Hepatocyte (in vitro differentiated cells): Measurements from ENCODE around the gene TTC9C. TPM values are rescaled to one million over a fixed set of nuclear protein-coding genes. Genes with fewer than 3 reads are reported as not detected.
"Not testable (repeated sequence)": the region's sequence is repeated elsewhere in the genome, so short reads cannot be mapped to it uniquely, and the experiment has no call there.

Source experiments
- DNase-seq: peaks from one replicate; pipeline ENCODE4 v3.0.0-alpha.2; 2016; ENCODE audit warnings: low spot score
- H2AFZ ChIP-seq: fragments of 200-600 bp; sonication (generic); 2 replicates; pipeline ENCODE4 v1.6.0; 2016; ENCODE audit warnings: antibody characterized with exemption, mild to moderate bottlenecking
- H3K27ac ChIP-seq: fragments of 200-600 bp; sonication (generic); 2 replicates; pipeline ENCODE4 v1.5.1; 2016; ENCODE audit warnings: mild to moderate bottlenecking
- H3K27me3 ChIP-seq: fragments of 200-600 bp; sonication (generic); 2 replicates; pipeline ENCODE4 v1.6.1; 2016
- H3K36me3 ChIP-seq: fragments of 200-600 bp; sonication (generic); replicated peaks from 2 replicates; pipeline ENCODE4 v1.5.1; 2016; ENCODE audit warnings: low read depth; ENCODE audit not compliant: insufficient read depth
- H3K4me1 ChIP-seq: fragments of 200-600 bp; sonication (generic); 2 replicates; pipeline ENCODE4 v1.5.1; 2016; ENCODE audit warnings: mild to moderate bottlenecking, moderate library complexity; ENCODE audit not compliant: insufficient read depth
- H3K4me2 ChIP-seq: fragments of 200-600 bp; sonication (generic); 2 replicates; pipeline ENCODE4 v1.6.0; 2016
- H3K4me3 ChIP-seq: fragments of 200-600 bp; sonication (generic); 2 replicates; pipeline ENCODE4 v1.5.1; 2016; ENCODE audit warnings: mild to moderate bottlenecking
- H3K79me2 ChIP-seq: fragments of 200-600 bp; sonication (generic); 2 replicates; pipeline ENCODE4 v1.6.0; 2017; ENCODE audit warnings: mild to moderate bottlenecking
- H3K9me2 ChIP-seq: fragments of 200-600 bp; sonication (generic); replicated peaks from 2 replicates; pipeline ENCODE4 v1.6.0; 2017; ENCODE audit warnings: mild to moderate bottlenecking; ENCODE audit not compliant: insufficient read depth
- H3K9me3 ChIP-seq: fragments of 200-600 bp; sonication (generic); 2 replicates; pipeline ENCODE4 v1.5.1; 2016; ENCODE audit warnings: low read depth, mild to moderate bottlenecking
- H4K20me1 ChIP-seq: fragments of 200-600 bp; sonication (generic); 2 replicates; pipeline ENCODE4 v1.6.0; 2016; ENCODE audit warnings: mild to moderate bottlenecking; ENCODE audit not compliant: insufficient read depth, poor library complexity, severe bottlenecking
- EZH2 ChIP-seq: fragments of 200-600 bp; sonication (generic); IDR thresholded peaks from 2 replicates; pipeline ENCODE4 v1.6.1; 2016; ENCODE audit warnings: antibody characterized with exemption, mild to moderate bottlenecking, borderline replicate concordance
- EZH2phosphoT487 ChIP-seq: fragments of 200-600 bp; sonication (generic); IDR thresholded peaks from one replicate; pipeline ENCODE4 v1.6.1; 2018; ENCODE audit warnings: antibody characterized with exemption, mild to moderate bottlenecking, low read depth, moderate library complexity; ENCODE audit not compliant: unreplicated experiment, severe bottlenecking
- WGBS: methylation state at CpG from one replicate; pipeline ENCODE4 v1.1.6; 2016; ENCODE audit warnings: low lambda C conversion rate; ENCODE audit errors: missing lambda C conversion rate; 5-methylcytosine and 5-hydroxymethylcytosine counted together
- polyA plus RNA-seq: library from polyadenylated mRNA; unstranded; fragments of >200 nt; fragmentation: Nextera tagmentation; extraction: Ambion mirVana; gene quantifications from 2 replicates; pipeline ENCODE4 v1.2.1, GENCODE V29; 2016
- total RNA-seq: library from RNA; depleted of rRNA; stranded (reverse); fragments of >200 nt; gene quantifications from 2 replicates; pipeline ENCODE4 v1.2.3, GENCODE V29; 2014
- TF ChIP-seq, protein P1 (sequence below): fragments of 200-600 bp; sonication (generic); IDR thresholded peaks from 2 replicates; pipeline ENCODE4 v1.5.1; 2016; ENCODE audit warnings: antibody characterized with exemption, mild to moderate bottlenecking; ENCODE audit not compliant: poor library complexity

TTC9C gene
- total and polyA plus RNA-seq, 2 experiments from 2014 or later: 26.3 to 35.4 TPM

DNA sequence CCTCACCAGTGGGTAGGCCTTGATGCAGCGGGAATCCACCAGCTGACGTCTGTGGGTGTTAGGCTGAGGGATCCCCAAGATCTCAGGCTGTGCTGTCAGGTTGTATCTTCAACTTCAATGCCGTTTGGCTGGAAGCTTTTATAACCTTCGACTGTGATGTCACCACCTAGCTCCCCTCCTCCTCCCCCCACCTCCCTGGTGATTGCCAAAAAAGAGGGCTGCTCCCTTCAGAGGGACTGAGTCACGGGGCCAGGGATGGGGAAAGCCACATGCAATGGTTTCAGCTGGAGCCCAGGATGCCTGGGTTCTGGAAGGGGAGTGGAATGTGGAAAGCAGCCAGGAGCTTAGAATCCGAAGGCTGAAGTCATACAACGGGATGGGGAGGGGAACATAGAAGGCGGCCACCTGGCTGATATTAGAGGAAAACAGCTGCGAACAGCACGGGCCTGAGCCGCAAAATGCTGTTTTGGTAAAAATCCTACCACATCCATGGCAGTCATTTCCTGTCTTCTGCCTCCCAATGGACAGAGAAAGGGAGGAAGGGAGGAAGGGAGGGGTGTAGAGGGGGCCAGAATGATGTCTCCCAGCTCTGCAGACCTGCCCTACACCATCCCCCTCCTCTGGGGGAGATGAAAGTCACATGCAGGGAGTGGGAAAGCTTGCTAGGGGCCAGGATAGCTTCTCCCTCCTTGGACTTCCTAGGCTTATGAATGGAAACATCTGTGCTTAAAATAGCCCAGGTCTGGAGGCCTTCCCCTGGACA, 38.7 kb upstream of the TTC9C start, which contains the start of gene LRRN4CL:
Gene LRRN4CL (minus strand): TSS at position 110 of the 763 bp plus-strand sequence. CDS start 1,022 bp downstream, outside the sequence.
- peak within 1 kb of the TSS; percentile 20 for H3K4me2 ChIP-seq
- peaks cover 6% of the 10 kb centered on the region for H3K4me1 ChIP-seq
- peak; percentile 60 for DNase-seq
- no peaks in the 10 kb centered on the region for H3K36me3 ChIP-seq
- H3K27me3 ChIP-seq: no peaks in the 10 kb centered on the region
- H4K20me1 ChIP-seq: no peaks in the 10 kb centered on the region
- no peaks in the 10 kb centered on the region for H3K9me2 ChIP-seq
- H3K79me2 ChIP-seq: no peaks in the 10 kb centered on the region
- no peaks in the 10 kb centered on the region for H3K9me3 ChIP-seq
- 61% methylated on average over 11 of the region's 11 CpGs for WGBS
- TF ChIP-seq EZH2phosphoT487 (no peak), EZH2 (no peak)
- TF ChIP-seq, protein P1, sequence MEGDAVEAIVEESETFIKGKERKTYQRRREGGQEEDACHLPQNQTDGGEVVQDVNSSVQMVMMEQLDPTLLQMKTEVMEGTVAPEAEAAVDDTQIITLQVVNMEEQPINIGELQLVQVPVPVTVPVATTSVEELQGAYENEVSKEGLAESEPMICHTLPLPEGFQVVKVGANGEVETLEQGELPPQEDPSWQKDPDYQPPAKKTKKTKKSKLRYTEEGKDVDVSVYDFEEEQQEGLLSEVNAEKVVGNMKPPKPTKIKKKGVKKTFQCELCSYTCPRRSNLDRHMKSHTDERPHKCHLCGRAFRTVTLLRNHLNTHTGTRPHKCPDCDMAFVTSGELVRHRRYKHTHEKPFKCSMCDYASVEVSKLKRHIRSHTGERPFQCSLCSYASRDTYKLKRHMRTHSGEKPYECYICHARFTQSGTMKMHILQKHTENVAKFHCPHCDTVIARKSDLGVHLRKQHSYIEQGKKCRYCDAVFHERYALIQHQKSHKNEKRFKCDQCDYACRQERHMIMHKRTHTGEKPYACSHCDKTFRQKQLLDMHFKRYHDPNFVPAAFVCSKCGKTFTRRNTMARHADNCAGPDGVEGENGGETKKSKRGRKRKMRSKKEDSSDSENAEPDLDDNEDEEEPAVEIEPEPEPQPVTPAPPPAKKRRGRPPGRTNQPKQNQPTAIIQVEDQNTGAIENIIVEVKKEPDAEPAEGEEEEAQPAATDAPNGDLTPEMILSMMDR: no peak
- H2AFZ ChIP-seq: no peak within 1 kb of the TSS
- no peak within 1 kb of the TSS for H3K4me3 ChIP-seq
- H3K27ac ChIP-seq: peak within 1 kb of the TSS; percentile 60

DNA sequence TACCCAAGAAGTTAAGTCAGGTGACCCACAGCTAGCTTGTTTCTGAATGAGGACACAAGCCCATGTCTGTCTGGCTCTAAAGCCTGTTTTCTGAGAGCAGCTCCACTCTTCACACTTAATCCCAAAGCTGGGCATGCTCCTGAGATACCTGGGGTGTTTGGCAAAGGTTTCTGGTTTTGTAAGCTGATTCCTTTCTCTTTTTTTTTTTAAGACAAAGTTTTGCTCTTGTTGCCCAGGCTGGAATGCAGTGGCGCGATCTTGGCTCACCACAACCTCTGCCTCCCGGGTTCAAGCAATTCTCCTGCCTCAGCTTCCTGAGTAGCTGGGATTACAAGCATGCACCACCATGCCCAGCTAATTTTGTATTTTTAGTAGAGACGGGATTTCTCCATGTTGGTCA, 34.7 kb upstream of the TTC9C start:
- not testable (repeated sequence) for H3K4me2 ChIP-seq, H3K9me2 ChIP-seq, H3K27me3 ChIP-seq, H3K4me3 ChIP-seq, H3K79me2 ChIP-seq, H3K9me3 ChIP-seq, H3K27ac ChIP-seq, H3K4me1 ChIP-seq, H3K36me3 ChIP-seq, H2AFZ ChIP-seq, DNase-seq, H4K20me1 ChIP-seq
- WGBS: 78% methylated on average over 4 of the region's 4 CpGs

DNA sequence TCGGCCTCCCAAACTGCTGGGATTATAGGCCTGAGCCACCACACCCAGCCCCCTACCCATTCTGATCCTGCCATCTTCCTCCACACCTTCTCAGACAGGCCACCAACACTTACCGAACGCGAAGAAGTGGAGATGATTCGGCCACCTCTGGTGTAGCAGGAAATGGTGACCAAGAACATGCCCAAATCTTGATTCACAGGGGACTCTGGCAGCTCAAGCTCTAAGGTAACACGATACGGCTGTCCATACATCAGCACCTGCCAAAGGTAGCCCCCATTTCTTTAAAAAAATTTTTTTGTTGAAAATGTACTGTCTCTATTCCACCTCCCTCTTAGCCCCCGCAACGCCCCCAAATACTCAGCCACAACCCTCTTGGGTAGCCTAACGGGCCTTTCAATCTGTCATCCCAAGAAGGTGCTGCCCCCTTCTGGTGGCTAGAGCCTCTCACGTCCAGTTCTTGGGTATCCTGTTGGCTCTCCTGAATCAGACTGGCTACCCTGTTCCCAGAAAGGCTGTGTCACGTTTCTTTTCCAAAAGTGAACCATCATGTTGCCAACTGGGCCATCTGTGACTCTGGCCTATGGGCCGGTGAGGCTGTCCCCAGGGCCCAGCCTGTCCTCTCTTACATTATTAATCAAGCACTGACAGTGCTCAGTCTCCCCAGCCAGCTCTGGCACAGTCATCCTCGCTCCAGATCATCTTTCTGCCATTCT, 33.7 kb upstream of the TTC9C start:
- no peaks in the 10 kb centered on the region for H3K9me2 ChIP-seq
- H3K36me3 ChIP-seq: no peaks in the 10 kb centered on the region
- no peaks in the 10 kb centered on the region for H3K9me3 ChIP-seq
- H3K4me3 ChIP-seq: no peak overlapping the region
- TF ChIP-seq, protein P1: peak; percentile 81
- no peak for TF ChIP-seq EZH2
- WGBS: 73% methylated on average over 14 of the region's 14 CpGs
- H3K79me2 ChIP-seq: no peaks in the 10 kb centered on the region
- no peaks in the 10 kb centered on the region for H4K20me1 ChIP-seq
- H3K27ac ChIP-seq: no peak overlapping the region
- H3K27me3 ChIP-seq: no peaks in the 10 kb centered on the region
- H3K4me2 ChIP-seq: no peak overlapping the region
- DNase-seq: peak; percentile 88
- H3K4me1 ChIP-seq: no peaks in the 10 kb centered on the region
- no peak overlapping the region for H2AFZ ChIP-seq

DNA sequence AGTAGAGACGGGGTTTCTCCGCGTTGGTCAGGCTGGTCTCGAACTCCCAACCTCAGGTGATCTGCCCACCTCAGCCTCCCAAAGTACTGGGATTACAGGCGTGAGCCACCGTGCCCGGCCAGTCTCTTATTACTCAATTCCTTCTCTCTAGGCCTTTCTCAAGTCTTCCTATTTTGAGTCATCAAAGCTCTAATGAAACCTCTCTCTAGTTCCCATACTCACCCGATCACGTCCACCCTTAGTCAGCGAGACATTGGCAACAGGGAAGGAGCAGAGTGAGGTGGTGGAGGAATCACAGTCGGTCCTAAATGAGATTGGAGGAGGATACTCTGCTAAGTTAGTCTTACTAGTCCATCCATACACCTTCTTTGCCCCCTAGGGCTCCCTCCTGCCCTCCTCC, 26.0 kb upstream of the TTC9C start:
- Histone ChIP-seq H3K36me3 (no peaks in the 10 kb centered on the region), H3K79me2 (peaks cover 15% of the 10 kb centered on the region), H3K9me2 (no peaks in the 10 kb centered on the region), H2AFZ (no peak overlapping the region), H3K27me3 (no peaks in the 10 kb centered on the region), H4K20me1 (no peaks in the 10 kb centered on the region), H3K4me1 (peaks cover 16% of the 10 kb centered on the region), H3K4me3 (no peak overlapping the region), H3K9me3 (no peaks in the 10 kb centered on the region), H3K27ac (no peak overlapping the region), H3K4me2 (no peak overlapping the region)
- no peak for DNase-seq
- TF ChIP-seq, protein P1: no peak
- over 99% methylated on average over 11 of the region's 11 CpGs for whole genome bisulfite sequencing

DNA sequence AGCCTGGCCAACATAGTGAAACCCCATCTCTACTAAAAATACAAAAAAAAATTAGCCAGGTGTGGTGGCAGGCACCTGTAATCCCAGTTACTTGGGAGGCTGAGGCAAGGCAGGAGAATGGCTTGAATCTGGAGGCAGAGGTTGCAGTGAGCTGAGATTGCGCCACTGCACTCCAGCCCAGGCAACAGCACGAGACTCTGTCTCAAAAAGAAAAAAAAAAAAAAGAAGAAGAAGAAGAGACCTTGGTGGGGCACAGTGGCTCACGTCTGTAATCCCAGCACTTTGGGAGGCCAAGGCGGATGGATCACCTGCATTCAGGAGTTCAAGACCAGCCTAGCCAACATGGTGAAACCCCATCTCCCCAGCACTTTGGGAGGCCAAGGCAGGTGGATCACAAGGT, 24.4 kb upstream of the TTC9C start:
- H3K4me3 ChIP-seq, H3K4me2 ChIP-seq, H3K27me3 ChIP-seq, DNase-seq, H3K36me3 ChIP-seq, H3K9me2 ChIP-seq, H2AFZ ChIP-seq, H3K27ac ChIP-seq, H4K20me1 ChIP-seq, H3K9me3 ChIP-seq: not testable (repeated sequence)
- WGBS: 100% methylated on average over 4 of the region's 4 CpGs
- Histone ChIP-seq H3K4me1 (peaks cover 31% of the 10 kb centered on the region), H3K79me2 (peaks cover 25% of the 10 kb centered on the region)
